Adrenal gland (tissue), 5 donors: ENCODE results near the gene SLC25A44.

Source experiments
- POLR2A ChIP-seq, 2 donors: fragments of 450-650 bp; IDR thresholded peaks; one replicate each; pipeline ENCODE4 v1.6.1; 2017; ENCODE audit warnings: antibody characterized with exemption in 2 of 2, mild to moderate bottlenecking in 2 of 2, moderate library complexity in 1 of 2
- TF ChIP-seq, protein P1 (sequence below), 6 experiments: fragments of 450-650 bp in 4 of 6; fragments of 200-600 bp in 2 of 6; sonication (generic) in 1 of 6; IDR thresholded peaks; 1 replicate in 5 of 6; 2 replicates in 1 of 6; pipeline versions ENCODE4 v1.5.1 to v1.8.0; 2016 to 2021; ENCODE audit warnings: antibody characterized with exemption in 6 of 6, mild to moderate bottlenecking in 2 of 6, moderate library complexity in 1 of 6
- donor health status: DM: no; HTN: no; CAD: no.

DNA sequence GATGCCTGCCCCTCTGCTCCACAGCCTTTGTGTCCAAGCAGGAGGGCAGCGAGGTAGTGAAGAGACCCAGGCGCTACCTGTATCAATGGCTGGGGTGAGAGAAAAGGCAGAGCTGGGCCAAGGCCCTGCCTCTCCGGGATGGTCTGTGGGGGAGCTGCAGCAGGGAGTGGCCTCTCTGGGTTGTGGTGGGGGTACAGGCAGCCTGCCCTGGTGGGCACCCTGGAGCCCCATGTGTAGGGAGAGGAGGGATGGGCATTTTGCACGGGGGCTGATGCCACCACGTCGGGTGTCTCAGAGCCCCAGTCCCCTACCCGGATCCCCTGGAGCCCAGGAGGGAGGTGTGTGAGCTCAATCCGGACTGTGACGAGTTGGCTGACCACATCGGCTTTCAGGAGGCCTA is 48.8 kb downstream of the SLC25A44 start:
- TF ChIP-seq, protein P1, sequence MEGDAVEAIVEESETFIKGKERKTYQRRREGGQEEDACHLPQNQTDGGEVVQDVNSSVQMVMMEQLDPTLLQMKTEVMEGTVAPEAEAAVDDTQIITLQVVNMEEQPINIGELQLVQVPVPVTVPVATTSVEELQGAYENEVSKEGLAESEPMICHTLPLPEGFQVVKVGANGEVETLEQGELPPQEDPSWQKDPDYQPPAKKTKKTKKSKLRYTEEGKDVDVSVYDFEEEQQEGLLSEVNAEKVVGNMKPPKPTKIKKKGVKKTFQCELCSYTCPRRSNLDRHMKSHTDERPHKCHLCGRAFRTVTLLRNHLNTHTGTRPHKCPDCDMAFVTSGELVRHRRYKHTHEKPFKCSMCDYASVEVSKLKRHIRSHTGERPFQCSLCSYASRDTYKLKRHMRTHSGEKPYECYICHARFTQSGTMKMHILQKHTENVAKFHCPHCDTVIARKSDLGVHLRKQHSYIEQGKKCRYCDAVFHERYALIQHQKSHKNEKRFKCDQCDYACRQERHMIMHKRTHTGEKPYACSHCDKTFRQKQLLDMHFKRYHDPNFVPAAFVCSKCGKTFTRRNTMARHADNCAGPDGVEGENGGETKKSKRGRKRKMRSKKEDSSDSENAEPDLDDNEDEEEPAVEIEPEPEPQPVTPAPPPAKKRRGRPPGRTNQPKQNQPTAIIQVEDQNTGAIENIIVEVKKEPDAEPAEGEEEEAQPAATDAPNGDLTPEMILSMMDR (IDR thresholded peaks at IDR 0.05) = no peak
- TF ChIP-seq POLR2A (IDR thresholded peaks at IDR 0.05) = no peak
